Mesenchymal stem cell (in vitro differentiated cells and primary cell): ENCODE results near the gene GRIK4.

ENCODE experiments used
- DNase-seq: peaks from one replicate; pipeline ENCODE4 v3.0.0-alpha.2; 2013
- H2AFZ ChIP-seq: one replicate; pipeline ENCODE4 v1.6.1; 2013; ENCODE audit warnings: low read depth, mild to moderate bottlenecking, control low read depth, inconsistent platforms, low read length, moderate library complexity
- H2AK5ac ChIP-seq: 2 replicates; pipeline ENCODE4 v1.6.1; 2013; ENCODE audit warnings: low read length, moderate library complexity, mild to moderate bottlenecking, inconsistent platforms; ENCODE audit not compliant: severe bottlenecking
- H2BK120ac ChIP-seq: one replicate; pipeline ENCODE4 v1.6.1; 2013; ENCODE audit warnings: low read depth, mild to moderate bottlenecking, inconsistent platforms, low read length, moderate library complexity
- H2BK12ac ChIP-seq, 2 experiments: one replicate each; pipeline ENCODE4 v1.6.1; 2013; ENCODE audit warnings: inconsistent platforms in 2 of 2, low read length in 2 of 2, mild to moderate bottlenecking in 2 of 2, moderate library complexity in 2 of 2, control low read depth in 1 of 2
- H2BK15ac ChIP-seq: one replicate; pipeline ENCODE4 v1.6.1; 2013; ENCODE audit warnings: mild to moderate bottlenecking, low read depth, inconsistent platforms; ENCODE audit not compliant: poor library complexity, severe bottlenecking
- H2BK5ac ChIP-seq: 2 replicates; pipeline ENCODE4 v1.6.1; 2013; ENCODE audit warnings: low read depth, mild to moderate bottlenecking, low read length, control low read depth, inconsistent platforms; ENCODE audit not compliant: poor library complexity, severe bottlenecking
- H3K14ac ChIP-seq, 2 experiments: one replicate each; pipeline ENCODE4 v1.6.1; 2013; ENCODE audit warnings: inconsistent platforms in 2 of 2, low read length in 2 of 2, control low read depth in 1 of 2, mild to moderate bottlenecking in 1 of 2, moderate library complexity in 1 of 2
- H3K18ac ChIP-seq, 2 experiments: one replicate each; pipeline ENCODE4 v1.6.1; 2013; ENCODE audit warnings: inconsistent platforms in 2 of 2, low read length in 2 of 2, control low read depth in 1 of 2, low read depth in 1 of 2, mild to moderate bottlenecking in 1 of 2
- H3K23ac ChIP-seq, 2 experiments: one replicate each; pipeline ENCODE4 v1.6.1; 2013; ENCODE audit warnings: inconsistent platforms in 2 of 2, low read length in 2 of 2, mild to moderate bottlenecking in 2 of 2, moderate library complexity in 2 of 2, control low read depth in 1 of 2
- H3K27ac ChIP-seq: 2 replicates; pipeline ENCODE4 v1.5.1; 2013; ENCODE audit warnings: mild to moderate bottlenecking, moderate library complexity, low read length, control low read depth, inconsistent platforms; ENCODE audit not compliant: poor library complexity, severe bottlenecking
- H3K27me3 ChIP-seq, 2 experiments: 2 replicates each; pipeline versions ENCODE4 v1.6.1 to v1.7.0; 2013; ENCODE audit warnings: low read length in 2 of 2, mild to moderate bottlenecking in 2 of 2, moderate library complexity in 2 of 2, control low read depth in 1 of 2, inconsistent platforms in 1 of 2; ENCODE audit not compliant: control insufficient read depth in 1 of 2, insufficient read depth in 1 of 2
- H3K36me3 ChIP-seq, 2 experiments: 2 replicates each; pipeline versions ENCODE4 v1.6.1 to v1.7.0; 2013; ENCODE audit warnings: low read length in 2 of 2, control low read depth in 1 of 2, inconsistent platforms in 1 of 2, low read depth in 1 of 2, mild to moderate bottlenecking in 1 of 2; ENCODE audit not compliant: insufficient read depth in 2 of 2, control insufficient read depth in 1 of 2
- H3K4ac ChIP-seq, 2 experiments: one replicate each; pipeline ENCODE4 v1.6.1; 2013; ENCODE audit warnings: inconsistent platforms in 2 of 2, low read length in 2 of 2, mild to moderate bottlenecking in 2 of 2, moderate library complexity in 2 of 2, control low read depth in 1 of 2, low read depth in 1 of 2
- H3K4me1 ChIP-seq: 2 replicates; pipeline ENCODE4 v1.6.1; 2013; ENCODE audit warnings: low read depth, low read length, control low read depth; ENCODE audit not compliant: control insufficient read depth, insufficient read depth
- H3K4me2 ChIP-seq: 2 replicates; pipeline ENCODE4 v1.6.1; 2013; ENCODE audit warnings: low read length, mild to moderate bottlenecking, inconsistent platforms; ENCODE audit not compliant: poor library complexity, severe bottlenecking
- H3K4me3 ChIP-seq, 2 experiments: 2 replicates each; pipeline versions ENCODE4 v1.5.1 to v1.7.0; 2013; ENCODE audit warnings: low read length in 2 of 2, mild to moderate bottlenecking in 2 of 2, control low read depth in 1 of 2, low read depth in 1 of 2; ENCODE audit not compliant: insufficient read depth in 1 of 2
- H3K79me1 ChIP-seq: replicated peaks from 2 replicates; pipeline ENCODE4 v1.6.1; 2013; ENCODE audit warnings: mild to moderate bottlenecking, control low read depth, low read length, inconsistent platforms; ENCODE audit not compliant: poor library complexity, severe bottlenecking
- H3K9ac ChIP-seq: 2 replicates; pipeline ENCODE4 v1.7.0; 2013; ENCODE audit warnings: mild to moderate bottlenecking, low read length, moderate library complexity
- H3K9me3 ChIP-seq: 2 replicates; pipeline ENCODE4 v1.7.0; 2013; ENCODE audit warnings: mild to moderate bottlenecking, low read length; ENCODE audit not compliant: control insufficient read depth
- H4K8ac ChIP-seq: one replicate; pipeline ENCODE4 v1.6.1; 2013; ENCODE audit warnings: inconsistent platforms, mild to moderate bottlenecking, low read length, moderate library complexity
- H4K91ac ChIP-seq: one replicate; pipeline ENCODE4 v1.6.1; 2013; ENCODE audit warnings: mild to moderate bottlenecking, low read length, inconsistent platforms
- WGBS: methylation state at CpG from one replicate; pipeline ENCODE4 v1.1.7; 2013; ENCODE audit warnings: mixed read lengths; 5-methylcytosine and 5-hydroxymethylcytosine counted together

GRIK4 gene

DNA sequence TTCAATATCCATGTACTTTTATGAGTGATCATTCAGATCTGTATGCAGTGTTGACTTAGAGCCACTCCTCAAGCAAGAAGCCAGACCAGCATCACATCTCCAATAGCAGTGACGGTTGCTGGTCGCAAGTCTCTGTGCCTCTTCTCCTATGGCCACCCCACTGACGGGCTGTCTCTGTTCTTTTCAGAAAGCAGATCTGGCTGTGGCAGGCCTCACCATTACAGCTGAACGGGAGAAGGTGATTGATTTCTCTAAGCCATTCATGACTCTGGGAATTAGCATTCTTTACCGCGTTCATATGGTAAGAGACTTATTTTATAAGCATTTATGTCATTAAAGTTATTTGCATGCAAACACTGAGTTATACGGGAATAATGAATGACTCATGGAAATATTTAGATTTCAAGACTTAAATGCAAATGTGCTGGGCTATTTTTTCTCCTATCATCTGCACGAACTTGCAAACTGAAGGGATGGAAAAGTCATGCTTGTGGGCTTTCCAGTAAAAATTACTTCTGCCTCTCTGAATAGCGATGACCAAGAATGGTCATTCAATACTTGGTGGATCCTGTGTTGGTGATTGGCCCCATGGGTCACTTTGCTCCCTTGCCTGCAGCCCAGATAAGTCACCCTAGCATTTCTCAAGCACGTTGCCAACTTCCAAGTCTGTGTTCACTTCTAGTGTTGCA is 428.8 kb downstream of the GRIK4 start:
- no peak for DNase-seq
- no peak overlapping the region for H2BK5ac ChIP-seq
- no peak overlapping the region for H3K14ac ChIP-seq
- H4K8ac ChIP-seq = no peak overlapping the region
- H3K18ac ChIP-seq = no peak overlapping the region
- no peak overlapping the region for H2AK5ac ChIP-seq
- H3K4ac ChIP-seq = no peak overlapping the region
- no peaks in the 10 kb centered on the region for H3K4me1 ChIP-seq
- H3K27me3 ChIP-seq = peaks cover 12 to 44% of the 10 kb centered on the region in 2 experiments
- H3K79me1 ChIP-seq = no peaks in the 10 kb centered on the region
- H4K91ac ChIP-seq = no peak overlapping the region
- no peak overlapping the region for H2BK120ac ChIP-seq
- H3K27ac ChIP-seq = no peak overlapping the region
- no peak overlapping the region for H2BK12ac ChIP-seq
- H3K36me3 ChIP-seq = no peaks in the 10 kb centered on the region
- no peak overlapping the region for H2AFZ ChIP-seq
- H3K4me3 ChIP-seq = no peak overlapping the region
- 91% methylated on average over 7 of the region's 10 CpGs for WGBS
- H3K9ac ChIP-seq = no peak overlapping the region
- no peak overlapping the region for H3K23ac ChIP-seq
- no peak overlapping the region for H2BK15ac ChIP-seq
- H3K4me2 ChIP-seq = no peak overlapping the region
- H3K9me3 ChIP-seq = peaks cover 12% of the 10 kb centered on the region

DNA sequence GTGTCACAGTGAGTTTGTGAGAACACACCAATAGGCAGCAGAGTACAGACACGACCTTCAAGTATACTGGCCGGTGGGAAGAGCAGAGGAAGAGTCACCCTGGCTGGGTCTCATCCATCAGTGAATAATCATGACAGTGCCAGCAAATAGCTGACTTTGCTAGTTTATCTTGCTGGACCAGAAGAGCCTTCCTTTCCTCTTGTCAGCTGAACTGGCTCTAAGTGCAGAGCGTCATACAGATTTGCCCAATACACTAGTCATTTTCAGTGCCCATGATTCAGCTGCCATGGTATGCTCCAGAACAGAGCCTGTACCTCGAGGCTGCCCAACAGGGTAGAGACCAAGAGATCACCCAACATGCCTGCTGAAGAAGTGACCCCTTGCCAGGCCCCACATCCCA is 429.5 kb downstream of the GRIK4 start:
- Histone ChIP-seq H2BK12ac (no peak overlapping the region), H3K79me1 (no peaks in the 10 kb centered on the region), H4K8ac (no peak overlapping the region), H2BK5ac (no peak overlapping the region), H2BK15ac (no peak overlapping the region), H3K18ac (no peak overlapping the region), H2AFZ (no peak overlapping the region), H3K27ac (no peak overlapping the region), H4K91ac (no peak overlapping the region), H3K14ac (no peak overlapping the region), H3K4me1 (no peaks in the 10 kb centered on the region), H3K23ac (no peak overlapping the region), H3K9me3 (peaks cover 13% of the 10 kb centered on the region), H3K4me2 (no peak overlapping the region), H2AK5ac (no peak overlapping the region), H3K4ac (no peak overlapping the region), H3K4me3 (no peak overlapping the region), H3K36me3 (no peaks in the 10 kb centered on the region), H3K9ac (no peak overlapping the region), H2BK120ac (no peak overlapping the region), H3K27me3 (peaks cover 12 to 48% of the 10 kb centered on the region in 2 experiments)
- 70% methylated on average over 4 of the region's 4 CpGs for WGBS
- no peak for DNase-seq

DNA sequence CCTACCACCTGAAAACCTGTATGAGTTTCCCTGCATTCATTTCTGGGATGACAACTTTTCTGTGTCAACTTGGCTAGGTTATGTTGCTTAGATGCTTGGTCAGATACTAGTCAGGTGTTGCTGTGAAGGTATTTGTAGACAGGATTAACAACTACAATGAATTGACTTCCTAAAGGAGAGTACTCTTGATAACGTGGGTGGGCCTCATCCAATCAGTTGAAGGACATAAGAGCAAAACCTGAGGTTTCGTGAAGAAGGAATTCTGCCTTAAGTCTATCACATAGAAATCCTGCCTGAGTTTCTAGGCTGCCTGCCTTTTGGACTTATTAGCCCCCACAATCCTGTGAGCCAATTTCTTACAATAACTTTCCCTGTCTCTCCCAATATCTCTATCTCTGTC is 431.2 kb downstream of the GRIK4 start:
- Histone ChIP-seq H3K36me3 (no peaks in the 10 kb centered on the region), H3K23ac (no peak overlapping the region), H2AK5ac (no peak overlapping the region), H2BK120ac (no peak overlapping the region), H4K8ac (no peak overlapping the region), H2AFZ (no peak overlapping the region), H3K4me2 (no peak overlapping the region), H3K79me1 (no peaks in the 10 kb centered on the region), H3K14ac (no peak overlapping the region), H2BK15ac (no peak overlapping the region), H4K91ac (no peak overlapping the region), H3K9ac (no peak overlapping the region), H3K4me1 (no peaks in the 10 kb centered on the region), H3K9me3 (peaks cover 13% of the 10 kb centered on the region), H2BK12ac (no peak overlapping the region), H3K4me3 (no peak overlapping the region), H3K27ac (no peak overlapping the region), H3K27me3 (peaks cover 8 to 43% of the 10 kb centered on the region in 2 experiments), H3K18ac (no peak overlapping the region), H2BK5ac (no peak overlapping the region), H3K4ac (no peak overlapping the region)
- WGBS = 69% methylated on average over 2 of the region's 2 CpGs
- DNase-seq = no peak

DNA sequence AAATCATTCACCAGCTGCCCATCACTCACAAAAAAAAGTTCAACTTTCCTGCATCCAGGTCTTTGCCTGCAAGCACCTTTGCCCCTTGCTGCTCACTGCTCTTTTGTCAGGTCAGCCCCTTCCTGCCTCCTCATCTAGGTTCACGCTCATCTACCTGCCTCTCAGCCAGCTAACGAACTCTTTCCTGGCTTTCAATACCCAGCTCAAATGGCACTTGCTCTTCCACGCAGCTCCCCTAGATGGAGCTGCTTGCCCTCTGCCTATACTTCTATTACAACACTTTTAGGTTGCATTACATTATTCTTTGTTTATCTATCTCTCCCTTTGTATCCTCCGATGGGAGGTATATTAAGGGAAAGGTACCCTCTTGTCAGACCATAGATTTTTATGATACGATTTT is 433.5 kb downstream of the GRIK4 start:
- Histone ChIP-seq H3K4ac (no peak overlapping the region), H3K36me3 (no peaks in the 10 kb centered on the region), H3K27ac (no peak overlapping the region), H3K9me3 (peaks cover 13% of the 10 kb centered on the region), H2AFZ (no peak overlapping the region), H2BK15ac (no peak overlapping the region), H3K4me2 (no peak overlapping the region), H3K4me3 (no peak overlapping the region), H3K4me1 (no peaks in the 10 kb centered on the region), H3K14ac (no peak overlapping the region), H3K27me3 (peaks cover 13 to 46% of the 10 kb centered on the region in 2 experiments), H3K9ac (no peak overlapping the region), H2BK120ac (no peak overlapping the region), H4K8ac (no peak overlapping the region), H3K18ac (no peak overlapping the region), H3K23ac (no peak overlapping the region), H2BK12ac (no peak overlapping the region), H3K79me1 (no peaks in the 10 kb centered on the region), H4K91ac (no peak overlapping the region), H2AK5ac (no peak overlapping the region), H2BK5ac (no peak overlapping the region)
- WGBS = 88% methylated on average over 5 of the region's 5 CpGs
- DNase-seq = no peak
